Neural cell (in vitro differentiated cells): ENCODE results near the gene EXOC3L1.

Source experiments
- EP300 ChIP-seq: fragments of 450-650 bp; conservative IDR thresholded peaks from 2 replicates; pipeline ENCODE4 v1.6.1; 2014; ENCODE audit warnings: antibody characterized with exemption, mild to moderate bottlenecking, moderate library complexity; ENCODE audit not compliant: poor library complexity, severe bottlenecking
- RAD21 ChIP-seq: fragments of 450-650 bp; conservative IDR thresholded peaks from 2 replicates; pipeline ENCODE4 v1.6.1; 2014; ENCODE audit warnings: antibody characterized with exemption, mild to moderate bottlenecking, moderate library complexity
- SMC3 ChIP-seq: fragments of 450-650 bp; conservative IDR thresholded peaks from 2 replicates; pipeline ENCODE4 v1.6.1; 2014; ENCODE audit warnings: antibody characterized with exemption, mild to moderate bottlenecking, moderate library complexity; ENCODE audit not compliant: poor library complexity
- TF ChIP-seq, protein P1 (sequence below): fragments of 450-650 bp; IDR thresholded peaks from 2 replicates; pipeline ENCODE4 v1.5.1; 2014; ENCODE audit warnings: antibody characterized with exemption, mild to moderate bottlenecking, moderate library complexity; ENCODE audit not compliant: poor library complexity, severe bottlenecking

DNA sequence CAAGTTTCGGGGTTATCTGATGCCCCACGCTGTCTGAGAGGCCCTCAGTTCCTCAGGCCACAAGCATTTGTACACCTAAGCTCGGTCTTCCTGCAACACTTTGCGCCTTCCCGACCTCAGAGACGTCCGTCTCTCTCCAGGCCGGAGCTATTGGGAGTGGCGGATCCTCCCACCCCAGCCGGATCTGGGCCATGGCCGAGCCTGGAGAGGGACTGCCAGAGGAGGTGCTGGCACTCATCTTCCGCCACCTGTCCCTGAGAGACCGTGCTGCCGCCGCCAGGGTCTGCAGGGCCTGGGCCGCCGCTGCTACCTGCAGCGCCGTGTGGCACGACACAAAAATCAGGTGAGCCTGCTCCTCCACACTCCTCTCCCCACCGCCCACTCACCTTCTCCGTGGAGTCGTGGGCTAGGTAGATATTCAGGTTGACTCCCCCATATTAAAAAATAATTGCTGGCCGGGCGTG, 28.3 kb downstream of the EXOC3L1 start:
- TF ChIP-seq RAD21, result no peak
- TF ChIP-seq, protein P1, sequence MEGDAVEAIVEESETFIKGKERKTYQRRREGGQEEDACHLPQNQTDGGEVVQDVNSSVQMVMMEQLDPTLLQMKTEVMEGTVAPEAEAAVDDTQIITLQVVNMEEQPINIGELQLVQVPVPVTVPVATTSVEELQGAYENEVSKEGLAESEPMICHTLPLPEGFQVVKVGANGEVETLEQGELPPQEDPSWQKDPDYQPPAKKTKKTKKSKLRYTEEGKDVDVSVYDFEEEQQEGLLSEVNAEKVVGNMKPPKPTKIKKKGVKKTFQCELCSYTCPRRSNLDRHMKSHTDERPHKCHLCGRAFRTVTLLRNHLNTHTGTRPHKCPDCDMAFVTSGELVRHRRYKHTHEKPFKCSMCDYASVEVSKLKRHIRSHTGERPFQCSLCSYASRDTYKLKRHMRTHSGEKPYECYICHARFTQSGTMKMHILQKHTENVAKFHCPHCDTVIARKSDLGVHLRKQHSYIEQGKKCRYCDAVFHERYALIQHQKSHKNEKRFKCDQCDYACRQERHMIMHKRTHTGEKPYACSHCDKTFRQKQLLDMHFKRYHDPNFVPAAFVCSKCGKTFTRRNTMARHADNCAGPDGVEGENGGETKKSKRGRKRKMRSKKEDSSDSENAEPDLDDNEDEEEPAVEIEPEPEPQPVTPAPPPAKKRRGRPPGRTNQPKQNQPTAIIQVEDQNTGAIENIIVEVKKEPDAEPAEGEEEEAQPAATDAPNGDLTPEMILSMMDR, result no peak
- TF ChIP-seq SMC3, result no peak
- no peak for TF ChIP-seq EP300
